ENCODE data around the gene F13B.
"Not testable (repeated sequence)": the region's sequence is repeated elsewhere in the genome, so short reads cannot be mapped to it uniquely, and the experiment has no call there.

The F13B gene

DNA sequence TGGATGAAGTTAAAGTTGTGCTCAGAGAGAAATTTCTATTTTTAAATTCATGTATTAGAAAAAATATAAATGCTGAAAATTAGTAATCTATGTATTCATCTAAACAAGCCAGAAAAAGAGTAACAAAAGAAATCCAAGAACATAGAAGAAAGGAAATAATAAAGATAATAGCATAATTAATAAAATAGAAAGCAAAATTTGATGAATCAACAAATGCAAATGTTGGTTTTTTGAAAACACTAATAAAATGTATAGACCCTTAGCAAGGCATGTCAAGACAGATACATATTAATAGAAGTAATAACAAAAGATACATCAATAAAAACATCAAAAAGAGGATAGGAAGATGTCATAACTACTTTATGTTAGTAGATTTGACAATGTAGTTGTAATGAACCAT, 18.0 kb downstream of the F13B start:
- no peak overlapping the region for H3K27ac ChIP-seq (ENCODE audit: low read depth in 2 of 2, low read length in 2 of 2)
- no peaks in the 10 kb centered on the region for H3K27me3 ChIP-seq (ENCODE audit: control insufficient read depth in 2 of 2, insufficient read depth in 2 of 2, low read length in 2 of 2)
- no peak overlapping the region for H3K9ac ChIP-seq (ENCODE audit: low read depth in 1 of 2, low read length in 2 of 2)
- H3K4me1 ChIP-seq (ENCODE audit: control insufficient read depth in 2 of 2, insufficient read depth in 2 of 2, low read length in 2 of 2) = no peaks in the 10 kb centered on the region
- H3K36me3 ChIP-seq (ENCODE audit: control insufficient read depth in 2 of 2, insufficient read depth in 2 of 2, low read length in 2 of 2) = no peaks in the 10 kb centered on the region
- no peak overlapping the region for H3K4me3 ChIP-seq (ENCODE audit: low read length in 2 of 2)
- H3K9me3 ChIP-seq (ENCODE audit: control insufficient read depth in 2 of 2, low read length in 2 of 2) = no peaks in the 10 kb centered on the region

DNA sequence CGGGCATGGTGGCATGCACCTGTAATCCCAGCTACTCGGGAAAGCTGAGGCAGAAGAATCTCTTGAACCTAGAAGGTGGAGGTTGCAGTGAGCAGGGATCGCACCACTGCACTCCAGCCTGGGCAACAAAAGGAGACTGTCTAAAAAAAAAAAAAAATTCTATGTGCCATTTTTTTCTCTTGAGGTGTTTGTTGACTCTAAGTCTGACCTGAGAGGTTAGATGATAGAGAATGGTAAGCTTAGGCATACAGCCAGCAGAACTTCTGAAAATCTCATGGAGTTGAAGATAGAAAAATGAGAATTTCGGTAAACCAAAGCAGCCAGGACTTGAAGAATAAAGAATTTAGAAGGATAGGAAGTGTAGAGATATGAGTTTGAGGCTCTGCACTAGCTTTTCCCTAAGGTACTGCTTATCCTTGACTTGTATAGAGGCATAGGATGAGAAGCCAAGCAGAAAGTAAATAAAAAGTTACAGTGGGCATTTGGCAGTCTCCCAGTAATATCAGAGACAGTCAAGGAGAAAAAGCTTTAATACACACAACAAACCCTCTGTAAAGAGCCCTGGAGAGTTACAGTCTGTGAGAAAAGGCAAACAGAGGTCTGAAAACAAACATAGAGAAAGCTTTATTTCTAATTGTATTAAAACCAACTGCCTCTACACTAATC, 24.3 kb downstream of the F13B start:
- no peak overlapping the region for H3K27ac ChIP-seq (ENCODE audit: low read depth in 2 of 2, low read length in 2 of 2)
- no peaks in the 10 kb centered on the region for H3K9me3 ChIP-seq (ENCODE audit: control insufficient read depth in 2 of 2, low read length in 2 of 2)
- H3K9ac ChIP-seq (ENCODE audit: low read depth in 1 of 2, low read length in 2 of 2) = no peak overlapping the region
- H3K27me3 ChIP-seq (ENCODE audit: control insufficient read depth in 2 of 2, insufficient read depth in 2 of 2, low read length in 2 of 2) = no peaks in the 10 kb centered on the region
- no peak overlapping the region for H3K4me3 ChIP-seq (ENCODE audit: low read length in 2 of 2)
- no peaks in the 10 kb centered on the region for H3K36me3 ChIP-seq (ENCODE audit: control insufficient read depth in 2 of 2, insufficient read depth in 2 of 2, low read length in 2 of 2)
- no peaks in the 10 kb centered on the region for H3K4me1 ChIP-seq (ENCODE audit: control insufficient read depth in 2 of 2, insufficient read depth in 2 of 2, low read length in 2 of 2)

DNA sequence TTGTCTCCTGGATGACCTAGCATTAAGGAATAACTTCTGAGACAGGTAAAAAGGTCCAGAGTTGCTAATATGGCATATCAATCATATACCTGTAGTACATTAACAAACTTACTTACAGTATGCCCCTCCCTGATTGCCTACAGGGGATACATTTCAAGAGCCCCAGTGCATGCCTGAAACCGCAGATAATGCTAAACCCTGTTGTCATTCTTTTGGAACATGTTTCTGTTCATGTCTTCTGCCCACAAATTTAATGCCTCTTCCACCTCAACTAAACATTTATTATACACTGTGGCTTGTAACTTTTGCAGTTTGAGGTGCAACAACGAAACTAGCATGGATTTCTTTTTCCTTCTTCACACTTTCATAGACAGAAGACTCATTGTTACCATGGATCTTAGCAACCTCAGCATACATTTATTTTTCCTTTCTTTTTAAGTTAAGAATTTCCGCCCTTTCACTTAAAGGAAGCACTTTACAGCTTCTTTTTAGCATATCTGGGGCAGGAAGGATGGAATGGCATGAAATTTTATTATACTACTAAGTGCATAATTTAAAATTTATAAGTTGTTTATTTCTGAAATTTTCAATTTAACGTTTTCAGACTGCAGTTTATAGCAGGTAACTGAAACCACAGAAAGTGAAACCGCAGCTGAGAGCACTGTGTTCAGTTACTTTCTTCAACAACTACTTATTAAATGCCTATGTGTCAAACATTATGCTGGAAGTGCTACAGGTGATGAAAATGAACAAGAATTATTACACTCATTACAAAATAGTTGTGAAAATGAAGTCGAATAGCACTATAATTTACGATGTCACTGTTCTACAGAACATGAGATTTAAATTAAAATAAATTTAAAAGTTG, 25.3 kb downstream of the F13B start:
- Histone ChIP-seq H3K4me3 (ENCODE audit: low read length in 2 of 2) (no peak overlapping the region), H3K9me3 (ENCODE audit: control insufficient read depth in 2 of 2, low read length in 2 of 2) (no peaks in the 10 kb centered on the region), H3K4me1 (ENCODE audit: control insufficient read depth in 2 of 2, insufficient read depth in 2 of 2, low read length in 2 of 2) (no peaks in the 10 kb centered on the region), H3K27me3 (ENCODE audit: control insufficient read depth in 2 of 2, insufficient read depth in 2 of 2, low read length in 2 of 2) (no peaks in the 10 kb centered on the region), H3K27ac (ENCODE audit: low read depth in 2 of 2, low read length in 2 of 2) (no peak overlapping the region), H3K9ac (ENCODE audit: low read depth in 1 of 2, low read length in 2 of 2) (no peak overlapping the region), H3K36me3 (ENCODE audit: control insufficient read depth in 2 of 2, insufficient read depth in 2 of 2, low read length in 2 of 2) (no peaks in the 10 kb centered on the region)

DNA sequence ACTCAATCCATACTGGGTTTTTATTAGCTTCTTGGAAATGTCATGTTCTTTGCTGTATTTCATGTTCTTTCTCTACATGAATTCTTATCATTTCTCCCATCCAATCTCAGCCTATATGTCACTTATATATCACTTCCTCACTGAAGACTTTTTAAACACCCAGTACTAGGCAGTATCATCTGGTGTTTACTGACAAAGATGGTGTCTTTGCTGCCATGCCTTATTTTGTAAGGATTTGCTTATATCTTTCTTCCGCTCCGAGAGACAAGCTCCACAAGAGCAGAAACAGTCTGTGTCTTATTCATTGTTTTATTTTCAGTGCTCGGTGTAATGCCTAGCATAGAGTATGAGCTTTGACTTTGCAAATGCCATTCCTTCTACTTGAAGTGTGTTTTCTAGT, 30.2 kb downstream of the F13B start:
- Histone ChIP-seq H3K27ac (ENCODE audit: low read depth in 2 of 2, low read length in 2 of 2) (no peak overlapping the region), H3K9me3 (ENCODE audit: control insufficient read depth in 2 of 2, low read length in 2 of 2) (no peaks in the 10 kb centered on the region), H3K36me3 (ENCODE audit: control insufficient read depth in 2 of 2, insufficient read depth in 2 of 2, low read length in 2 of 2) (no peaks in the 10 kb centered on the region), H3K9ac (ENCODE audit: low read depth in 1 of 2, low read length in 2 of 2) (no peak overlapping the region), H3K4me3 (ENCODE audit: low read length in 2 of 2) (no peak overlapping the region), H3K27me3 (ENCODE audit: control insufficient read depth in 2 of 2, insufficient read depth in 2 of 2, low read length in 2 of 2) (no peaks in the 10 kb centered on the region), H3K4me1 (ENCODE audit: control insufficient read depth in 2 of 2, insufficient read depth in 2 of 2, low read length in 2 of 2) (no peaks in the 10 kb centered on the region)

DNA sequence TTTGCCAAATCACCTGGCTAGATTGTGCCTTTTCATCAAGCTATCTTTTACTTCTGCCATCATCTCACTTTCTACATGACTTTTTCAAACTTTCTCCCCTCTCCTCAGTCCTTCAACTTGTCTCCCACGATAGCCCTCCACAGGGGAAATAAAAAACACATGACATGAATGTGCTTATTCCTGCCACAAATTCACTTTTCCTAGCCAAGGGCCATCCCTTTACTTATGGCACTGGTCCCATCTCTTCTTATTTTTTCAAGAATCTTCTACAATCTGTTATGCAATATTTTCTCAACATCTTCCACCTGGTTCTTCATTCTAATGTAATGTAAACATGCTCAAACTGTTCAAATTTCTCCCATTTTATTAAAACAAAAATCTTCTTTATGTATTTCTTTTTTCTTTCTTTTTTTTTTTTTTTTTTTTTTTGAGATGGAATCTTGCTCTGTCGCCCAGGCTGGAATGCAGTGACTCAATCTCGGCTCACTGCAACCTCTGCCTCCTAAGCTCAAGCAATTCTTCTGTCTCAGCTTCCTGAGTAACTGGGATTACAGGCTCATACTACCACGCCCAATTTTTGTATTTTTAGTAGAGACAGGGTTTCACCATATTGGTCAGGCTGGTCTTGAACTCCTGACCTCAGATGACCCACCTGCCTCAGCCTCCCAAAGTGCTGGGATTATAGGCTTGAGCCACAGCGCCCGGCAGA, 32.3 kb downstream of the F13B start:
- H3K9me3 ChIP-seq (ENCODE audit: control insufficient read depth in 2 of 2, low read length in 2 of 2); H3K9ac ChIP-seq (ENCODE audit: low read depth in 1 of 2, low read length in 2 of 2); H3K27ac ChIP-seq (ENCODE audit: low read depth in 2 of 2, low read length in 2 of 2); H3K4me3 ChIP-seq (ENCODE audit: low read length in 2 of 2); H3K4me1 ChIP-seq (ENCODE audit: control insufficient read depth in 2 of 2, insufficient read depth in 2 of 2, low read length in 2 of 2); H3K36me3 ChIP-seq (ENCODE audit: control insufficient read depth in 2 of 2, insufficient read depth in 2 of 2, low read length in 2 of 2); H3K27me3 ChIP-seq (ENCODE audit: control insufficient read depth in 2 of 2, insufficient read depth in 2 of 2, low read length in 2 of 2): not testable (repeated sequence)

DNA sequence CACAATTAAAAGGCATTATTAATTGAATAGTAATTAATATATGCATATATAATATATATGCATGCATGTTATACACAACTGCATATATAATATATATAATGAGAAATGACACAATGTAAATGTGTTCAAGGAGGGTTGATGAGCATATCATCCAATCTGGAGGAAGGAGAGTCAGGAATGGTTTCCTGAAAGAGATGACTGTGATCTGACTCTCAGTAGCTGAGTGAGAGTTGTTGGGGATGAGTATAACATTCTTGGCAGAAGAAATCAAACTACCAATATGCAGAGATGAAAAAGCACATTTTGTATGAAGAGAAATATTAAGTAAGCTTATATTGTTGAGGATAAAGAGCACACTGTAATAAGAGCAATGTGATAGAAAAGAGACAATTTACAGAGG, 37.3 kb downstream of the F13B start:
- Histone ChIP-seq H3K4me1 (ENCODE audit: control insufficient read depth in 2 of 2, insufficient read depth in 2 of 2, low read length in 2 of 2) (no peaks in the 10 kb centered on the region), H3K4me3 (ENCODE audit: low read length in 2 of 2) (no peak overlapping the region), H3K9ac (ENCODE audit: low read depth in 1 of 2, low read length in 2 of 2) (no peak overlapping the region), H3K9me3 (ENCODE audit: control insufficient read depth in 2 of 2, low read length in 2 of 2) (no peaks in the 10 kb centered on the region), H3K27ac (ENCODE audit: low read depth in 2 of 2, low read length in 2 of 2) (no peak overlapping the region), H3K36me3 (ENCODE audit: control insufficient read depth in 2 of 2, insufficient read depth in 2 of 2, low read length in 2 of 2) (no peaks in the 10 kb centered on the region), H3K27me3 (ENCODE audit: control insufficient read depth in 2 of 2, insufficient read depth in 2 of 2, low read length in 2 of 2) (no peaks in the 10 kb centered on the region)

DNA sequence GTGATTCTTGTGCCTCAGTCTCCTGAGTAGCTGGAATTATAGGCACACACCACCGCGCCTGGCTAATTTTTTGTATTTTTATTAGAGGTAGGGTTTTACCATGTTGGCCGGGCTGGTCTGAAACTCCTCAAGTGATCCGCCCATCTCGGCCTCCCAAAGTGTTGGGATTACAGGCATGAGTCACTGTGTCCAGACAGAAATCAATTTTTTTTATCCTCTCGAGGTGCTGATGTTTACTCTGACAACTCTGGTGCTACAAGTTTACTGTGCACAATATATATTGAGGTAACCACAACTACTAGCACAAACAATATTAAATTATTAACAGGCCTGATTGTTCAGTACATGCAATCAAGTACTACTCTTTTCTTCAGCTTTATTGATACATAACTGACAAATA, 39.7 kb downstream of the F13B start:
- Histone ChIP-seq H3K27ac (ENCODE audit: low read depth in 2 of 2, low read length in 2 of 2) (no peak overlapping the region), H3K9ac (ENCODE audit: low read depth in 1 of 2, low read length in 2 of 2) (no peak overlapping the region), H3K4me3 (ENCODE audit: low read length in 2 of 2) (no peak overlapping the region), H3K27me3 (ENCODE audit: control insufficient read depth in 2 of 2, insufficient read depth in 2 of 2, low read length in 2 of 2) (no peaks in the 10 kb centered on the region), H3K36me3 (ENCODE audit: control insufficient read depth in 2 of 2, insufficient read depth in 2 of 2, low read length in 2 of 2) (no peaks in the 10 kb centered on the region), H3K9me3 (ENCODE audit: control insufficient read depth in 2 of 2, low read length in 2 of 2) (no peaks in the 10 kb centered on the region), H3K4me1 (ENCODE audit: control insufficient read depth in 2 of 2, insufficient read depth in 2 of 2, low read length in 2 of 2) (no peaks in the 10 kb centered on the region)

DNA sequence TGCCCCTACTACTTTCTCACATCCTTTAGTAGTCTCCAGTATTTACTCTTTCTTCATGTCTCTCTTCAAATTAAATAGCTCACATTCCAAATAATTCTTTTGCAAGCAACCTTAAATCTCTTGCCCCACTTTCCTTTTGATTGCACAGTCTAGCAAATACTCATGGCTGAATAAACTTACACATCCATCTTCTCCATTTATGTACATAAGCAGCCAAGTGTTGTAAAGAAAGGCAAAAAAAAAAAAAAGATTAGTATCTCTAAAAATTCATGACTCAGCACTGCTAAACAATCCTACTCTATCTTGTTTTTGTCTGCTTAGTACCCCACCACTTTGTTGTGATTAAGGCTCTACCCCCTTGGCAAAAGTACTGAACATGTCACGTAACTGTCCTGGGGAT, 42.6 kb downstream of the F13B start:
- Histone ChIP-seq H3K27ac (ENCODE audit: low read depth in 2 of 2, low read length in 2 of 2) (no peak overlapping the region), H3K4me3 (ENCODE audit: low read length in 2 of 2) (no peak overlapping the region), H3K9ac (ENCODE audit: low read depth in 1 of 2, low read length in 2 of 2) (no peak overlapping the region), H3K4me1 (ENCODE audit: control insufficient read depth in 2 of 2, insufficient read depth in 2 of 2, low read length in 2 of 2) (no peaks in the 10 kb centered on the region), H3K36me3 (ENCODE audit: control insufficient read depth in 2 of 2, insufficient read depth in 2 of 2, low read length in 2 of 2) (no peaks in the 10 kb centered on the region), H3K9me3 (ENCODE audit: control insufficient read depth in 2 of 2, low read length in 2 of 2) (no peaks in the 10 kb centered on the region), H3K27me3 (ENCODE audit: control insufficient read depth in 2 of 2, insufficient read depth in 2 of 2, low read length in 2 of 2) (no peaks in the 10 kb centered on the region)

DNA sequence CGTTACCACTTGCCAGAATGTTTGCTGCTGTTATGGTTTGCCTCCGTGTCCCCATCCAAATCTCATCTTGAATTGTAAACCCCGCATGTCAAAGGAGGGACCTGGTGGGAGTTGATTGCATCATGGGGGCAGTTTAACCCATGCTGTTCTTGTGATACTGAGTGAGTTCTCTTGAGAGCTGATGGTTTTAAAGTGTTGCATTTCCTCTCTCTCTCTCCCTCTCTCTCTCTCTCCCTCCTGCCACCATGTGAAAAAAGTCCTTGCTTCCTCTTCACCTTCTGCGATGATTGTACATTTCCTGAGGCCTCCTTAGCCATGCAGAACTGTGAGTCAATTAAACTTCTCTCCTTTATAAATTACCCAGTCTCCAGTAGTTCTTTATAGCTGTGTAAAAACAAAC, 45.3 kb downstream of the F13B start:
- no peak overlapping the region for H3K9ac ChIP-seq (ENCODE audit: low read depth in 1 of 2, low read length in 2 of 2)
- H3K27ac ChIP-seq (ENCODE audit: low read depth in 2 of 2, low read length in 2 of 2) = no peak overlapping the region

DNA sequence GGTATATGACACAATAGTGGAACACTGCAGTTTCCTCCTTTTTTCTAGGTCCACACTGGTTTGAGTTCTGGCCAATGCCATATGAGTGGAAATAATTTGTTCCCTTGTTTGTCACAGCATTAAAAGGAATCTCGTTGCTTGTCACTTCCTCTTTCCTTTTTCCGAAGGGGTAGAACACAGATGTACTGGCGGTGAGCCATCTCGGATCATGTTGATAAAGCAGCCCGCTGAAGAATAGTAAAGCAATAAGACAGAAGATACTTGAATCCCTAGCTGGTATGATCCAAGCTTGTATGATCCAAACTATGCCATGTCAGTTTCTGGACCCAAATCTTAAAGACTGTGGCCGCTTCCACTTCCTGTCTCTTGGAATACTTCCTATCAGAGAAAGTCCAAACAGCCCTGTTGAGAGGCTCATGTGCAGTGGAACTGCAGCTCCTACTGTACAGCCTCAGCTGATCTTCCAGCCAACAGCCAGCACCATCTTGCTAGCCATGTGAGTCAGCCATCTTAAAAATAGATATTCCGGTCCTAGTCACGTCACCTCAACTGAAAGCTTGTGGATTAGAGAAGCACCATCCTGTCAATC, 49.4 kb downstream of the F13B start:
- H3K36me3 ChIP-seq (ENCODE audit: control insufficient read depth in 2 of 2, insufficient read depth in 2 of 2, low read length in 2 of 2) = no peaks in the 10 kb centered on the region
- no peak overlapping the region for H3K27ac ChIP-seq (ENCODE audit: low read depth in 2 of 2, low read length in 2 of 2)
- H3K9ac ChIP-seq (ENCODE audit: low read depth in 1 of 2, low read length in 2 of 2) = no peak overlapping the region
- no peaks in the 10 kb centered on the region for H3K4me1 ChIP-seq (ENCODE audit: control insufficient read depth in 2 of 2, insufficient read depth in 2 of 2, low read length in 2 of 2)
- no peak overlapping the region for H3K4me3 ChIP-seq (ENCODE audit: low read length in 2 of 2)
- no peaks in the 10 kb centered on the region for H3K9me3 ChIP-seq (ENCODE audit: control insufficient read depth in 2 of 2, low read length in 2 of 2)
- no peaks in the 10 kb centered on the region for H3K27me3 ChIP-seq (ENCODE audit: control insufficient read depth in 2 of 2, insufficient read depth in 2 of 2, low read length in 2 of 2)

More for the DNA sequence above, 45.3 kb downstream of the F13B start:
- H3K36me3 ChIP-seq (ENCODE audit: control insufficient read depth in 2 of 2, insufficient read depth in 2 of 2, low read length in 2 of 2) = no peaks in the 10 kb centered on the region
- H3K27me3 ChIP-seq (ENCODE audit: control insufficient read depth in 2 of 2, insufficient read depth in 2 of 2, low read length in 2 of 2) = no peaks in the 10 kb centered on the region
- no peaks in the 10 kb centered on the region for H3K4me1 ChIP-seq (ENCODE audit: control insufficient read depth in 2 of 2, insufficient read depth in 2 of 2, low read length in 2 of 2)
- H3K4me3 ChIP-seq (ENCODE audit: low read length in 2 of 2) = no peak overlapping the region
- no peaks in the 10 kb centered on the region for H3K9me3 ChIP-seq (ENCODE audit: control insufficient read depth in 2 of 2, low read length in 2 of 2)

Data from mucosa of rectum (tissue), 2 donors.